Activated CD4-positive, alpha-beta memory T cell treated with anti-CD3 and anti-CD28 coated beads for 36 hours (primary cell): ENCODE data around the gene ARHGEF33. TPM values are rescaled to one million over a fixed set of nuclear protein-coding genes. Genes with fewer than 3 reads are reported as not detected.

Source experiments
- CTCF ChIA-PET: fragments of 350-600 bp; sonication (Branson Sonifier 250); formaldehyde crosslinking; loops from one replicate; lab custom pipeline; 2021; ENCODE audit warnings: antibody characterized with exemption, inconsistent platforms; lab: Charles Lee
- POLR2A ChIA-PET: fragments of 350-600 bp; sonication (Branson Sonifier 250); formaldehyde crosslinking; loops from one replicate; lab custom pipeline; 2021; ENCODE audit warnings: antibody characterized with exemption; lab: Charles Lee
- DNase-seq: peaks from one replicate; pipeline ENCODE4 v3.0.0-alpha.2; 2020
- H3K27ac Mint-ChIP-seq: one replicate; pipeline ENCODE4 v1.8.0; 2021; ENCODE audit warnings: mixed read lengths
- H3K27me3 Mint-ChIP-seq: one replicate; pipeline ENCODE4 v1.8.0; 2021; ENCODE audit warnings: mixed read lengths
- H3K36me3 Mint-ChIP-seq: one replicate; pipeline ENCODE4 v1.8.0; 2021; ENCODE audit warnings: mixed read lengths
- H3K4me1 Mint-ChIP-seq: one replicate; pipeline ENCODE4 v1.8.0; 2021; ENCODE audit warnings: low read depth, mixed read lengths
- H3K4me3 Mint-ChIP-seq: one replicate; pipeline ENCODE4 v1.8.0; 2021; ENCODE audit warnings: mild to moderate bottlenecking, mixed read lengths
- H3K9me3 Mint-ChIP-seq: one replicate; pipeline ENCODE4 v1.8.0; 2021; ENCODE audit warnings: mixed read lengths
- intact Hi-C: fragments of 100-400 bp; cut with micrococcal nuclease; formaldehyde crosslinking; loops from one replicate; pipeline ENCODE4 v1.15.1; 2023
- total RNA-seq, 2 experiments: library from RNA; stranded (reverse); gene quantifications; one replicate each; pipeline ENCODE4 v1.2.3, GENCODE V29; 2021

ARHGEF33 gene
- total RNA-seq, 2 experiments from 2014 or later: 0.34 to 0.38 TPM

DNA sequence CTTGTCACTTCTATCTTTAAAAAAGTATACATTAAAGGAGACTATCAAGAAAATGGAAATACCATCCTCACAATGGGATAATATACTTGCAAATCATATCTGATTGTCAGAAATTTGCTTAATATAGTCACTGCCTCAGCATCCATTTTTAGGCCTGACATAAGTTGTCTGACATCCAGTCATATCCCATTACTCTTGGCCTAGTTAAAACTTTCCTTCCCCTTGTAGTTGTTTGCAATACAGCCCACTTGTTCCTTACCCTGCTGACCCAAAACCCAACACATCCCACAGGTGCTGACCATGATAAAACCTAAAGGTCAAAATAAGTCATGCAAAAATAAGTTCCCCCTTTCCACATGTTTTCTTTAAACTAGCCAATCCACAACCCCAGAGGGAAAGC is 3.6 kb upstream of the ARHGEF33 start:
- Mint-ChIP-seq H3K36me3 (peaks cover 1% of the 10 kb centered on the region), H3K27me3 (no peaks in the 10 kb centered on the region)
- POLR2A ChIA-PET: no interaction called here

DNA sequence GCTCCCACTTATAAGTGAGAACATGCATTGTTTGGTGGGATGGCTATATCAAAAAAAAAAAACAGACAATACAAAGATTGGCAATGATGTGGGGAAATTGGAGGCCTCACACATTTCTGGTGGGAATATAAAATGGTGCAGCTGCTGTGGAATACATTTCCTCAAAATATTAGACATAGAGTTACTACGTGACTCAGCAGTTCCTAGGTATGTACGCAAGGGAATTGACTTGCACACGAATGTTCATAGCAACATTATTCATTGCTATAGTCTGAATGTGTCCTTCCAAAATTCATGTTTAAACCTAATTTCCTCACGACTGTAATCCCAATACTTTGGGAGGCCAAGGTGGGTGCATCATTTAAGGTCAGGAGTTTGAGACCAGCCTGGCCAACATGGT is 2.3 kb upstream of the ARHGEF33 start:
- CTCF ChIA-PET: interaction anchor here (2.0 kb wide), 1 partner anchor 60 kb away, joined by 4 read pairs; no protein-coding TSS in a partner anchor
- Mint-ChIP-seq H3K4me3 (no peak overlapping the region), H3K4me1 (no peaks in the 10 kb centered on the region), H3K36me3 (peaks cover 1% of the 10 kb centered on the region), H3K9me3 (no peaks in the 10 kb centered on the region), H3K27me3 (no peaks in the 10 kb centered on the region), H3K27ac (no peak overlapping the region)
- POLR2A ChIA-PET: no interaction called here
- no peak for DNase-seq
- intact Hi-C loops: no loop called here

More for the DNA sequence above, 3.6 kb upstream of the ARHGEF33 start:
- CTCF ChIA-PET: interaction anchor here (2.0 kb wide), 1 partner anchor 62 kb away, joined by 4 read pairs; no protein-coding TSS in a partner anchor
- Mint-ChIP-seq H3K9me3 (no peaks in the 10 kb centered on the region), H3K4me1 (no peaks in the 10 kb centered on the region), H3K27ac (no peak overlapping the region), H3K4me3 (no peak overlapping the region)
- intact Hi-C loops: no loop called here
- DNase-seq: no peak

DNA sequence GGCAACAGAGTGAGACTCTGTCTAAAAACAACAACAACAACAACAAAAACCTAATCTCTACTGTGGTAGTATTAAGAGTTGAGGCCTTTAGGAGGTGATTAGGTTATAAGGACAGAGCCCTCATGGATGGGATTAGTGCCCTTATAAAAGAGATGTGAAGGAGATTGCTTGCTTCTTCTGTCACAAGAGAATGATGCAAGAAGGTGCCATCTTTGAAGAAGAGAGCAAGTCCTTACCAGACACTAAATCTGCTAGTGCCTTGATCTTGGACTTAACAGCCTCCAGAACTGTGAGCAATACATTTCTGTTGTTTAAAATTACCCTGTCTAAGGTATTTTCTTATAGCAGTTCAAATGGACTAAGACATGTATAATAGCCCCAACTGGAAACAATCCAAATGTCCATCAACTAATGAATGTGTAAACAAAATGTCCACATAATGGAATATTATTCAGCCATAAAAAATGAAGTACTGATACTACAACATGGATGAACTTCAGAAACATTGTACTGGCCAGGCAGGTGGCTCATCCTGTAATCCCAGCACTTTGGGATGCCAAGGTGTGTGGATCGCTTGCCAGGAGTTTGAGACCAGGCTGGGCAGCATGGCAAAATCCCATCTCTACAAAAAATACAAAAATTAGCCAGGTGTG is 1.6 kb upstream of the ARHGEF33 start:
- Mint-ChIP-seq H3K27ac (no peak overlapping the region), H3K27me3 (no peaks in the 10 kb centered on the region)
- CTCF ChIA-PET: no interaction called here

DNA sequence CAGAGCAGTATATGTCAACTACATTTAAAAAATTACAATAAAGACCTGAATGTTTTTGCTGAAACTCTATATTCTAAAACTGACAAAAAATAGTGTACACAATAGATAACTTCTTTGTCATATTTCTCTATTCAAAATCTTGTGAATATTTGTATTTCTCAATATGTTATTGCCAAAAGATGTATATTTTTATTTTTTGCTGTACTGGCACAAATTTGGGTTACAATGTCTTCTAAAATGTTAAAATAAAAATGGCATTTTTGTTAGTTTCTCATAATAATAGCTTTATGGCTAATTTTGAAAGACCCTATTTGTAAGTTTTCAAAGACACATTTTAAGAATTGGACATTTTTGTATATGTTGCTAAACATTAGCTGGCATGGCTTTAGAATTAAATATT is 630 bp upstream of the ARHGEF33 start:
- Mint-ChIP-seq H3K9me3 (no peaks in the 10 kb centered on the region), H3K4me1 (peaks cover 4% of the 10 kb centered on the region), H3K27ac (no peak overlapping the region), H3K36me3 (peaks cover 1% of the 10 kb centered on the region), H3K27me3 (no peaks in the 10 kb centered on the region), H3K4me3 (no peak overlapping the region)
- CTCF ChIA-PET: interaction anchor here (0.6 kb wide), 1 partner anchor 353 kb away, joined by 3 read pairs; no protein-coding TSS in a partner anchor
- intact Hi-C loops: no loop called here
- DNase-seq: no peak
- POLR2A ChIA-PET: no interaction called here

More for the DNA sequence above, 1.6 kb upstream of the ARHGEF33 start:
- intact Hi-C loops: no loop called here
- Mint-ChIP-seq H3K9me3 (no peaks in the 10 kb centered on the region), H3K36me3 (peaks cover 1% of the 10 kb centered on the region), H3K4me1 (peaks cover 4% of the 10 kb centered on the region), H3K4me3 (no peak overlapping the region)
- POLR2A ChIA-PET: no interaction called here
- no peak for DNase-seq

DNA sequence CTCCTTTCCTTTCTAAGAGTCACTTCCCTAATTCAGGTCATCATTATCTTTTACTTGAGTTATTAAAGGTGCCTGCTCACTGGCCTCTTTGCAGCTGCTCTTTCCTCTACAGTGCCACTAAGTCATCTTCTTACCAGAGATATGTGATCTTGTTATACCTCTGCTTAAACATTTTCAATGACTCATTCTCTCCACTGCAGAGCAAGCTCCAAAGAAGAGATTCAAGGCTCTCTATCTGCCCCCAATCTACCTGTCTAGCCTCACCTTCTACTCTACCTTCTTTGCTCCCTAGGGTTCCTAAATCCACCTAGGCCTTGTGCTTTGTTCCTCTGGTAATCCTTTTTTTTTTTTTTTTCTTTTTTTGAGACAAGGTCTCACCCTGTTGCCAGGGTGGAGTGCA is 3.1 kb downstream of the ARHGEF33 start:
- no peak overlapping the region for H3K27ac Mint-ChIP-seq
- no peaks in the 10 kb centered on the region for H3K9me3 Mint-ChIP-seq
- H3K4me3 Mint-ChIP-seq: no peak overlapping the region
- H3K36me3 Mint-ChIP-seq: no peaks in the 10 kb centered on the region
- ChIA-PET CTCF (interaction anchor here (1.5 kb wide), 1 partner anchor 54 kb away, joined by 3 read pairs; no protein-coding TSS in a partner anchor), POLR2A (no interaction called here)
- H3K27me3 Mint-ChIP-seq: no peaks in the 10 kb centered on the region
- DNase-seq: no peak
- intact Hi-C loops: no loop called here
- H3K4me1 Mint-ChIP-seq: peaks cover 4% of the 10 kb centered on the region

DNA sequence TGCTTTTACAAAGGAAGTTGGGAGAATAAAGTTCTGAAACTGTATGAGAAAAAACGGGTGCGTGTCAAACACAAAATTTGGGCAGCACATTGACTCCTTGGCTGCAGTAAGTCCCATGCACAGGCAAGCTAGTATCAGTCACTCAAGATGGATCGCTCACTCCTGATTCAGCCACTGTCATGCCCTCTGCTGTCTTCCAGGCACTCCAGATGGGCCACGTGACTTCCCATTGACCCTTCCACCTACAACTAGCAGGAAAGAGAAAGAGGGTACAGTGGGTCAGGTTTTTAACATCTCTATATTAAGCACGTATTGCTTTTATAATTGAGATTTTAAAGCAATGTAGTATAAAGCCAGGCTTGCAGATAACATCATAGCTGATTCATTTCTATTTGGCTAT is 8.6 kb downstream of the ARHGEF33 start:
- ChIA-PET CTCF (interaction anchor here (1.0 kb wide), 1 partner anchor 49 kb away, joined by 3 read pairs; no protein-coding TSS in a partner anchor), POLR2A (interaction anchor here (0.6 kb wide), 1 partner anchor 56 kb away, joined by 3 read pairs; no protein-coding TSS in a partner anchor)
- H3K27ac Mint-ChIP-seq: no peak overlapping the region
- H3K4me1 Mint-ChIP-seq: no peaks in the 10 kb centered on the region
- intact Hi-C loops: no loop called here
- no peak overlapping the region for H3K4me3 Mint-ChIP-seq
- H3K9me3 Mint-ChIP-seq: no peaks in the 10 kb centered on the region
- H3K36me3 Mint-ChIP-seq: no peaks in the 10 kb centered on the region
- H3K27me3 Mint-ChIP-seq: no peaks in the 10 kb centered on the region
- DNase-seq: no peak

DNA sequence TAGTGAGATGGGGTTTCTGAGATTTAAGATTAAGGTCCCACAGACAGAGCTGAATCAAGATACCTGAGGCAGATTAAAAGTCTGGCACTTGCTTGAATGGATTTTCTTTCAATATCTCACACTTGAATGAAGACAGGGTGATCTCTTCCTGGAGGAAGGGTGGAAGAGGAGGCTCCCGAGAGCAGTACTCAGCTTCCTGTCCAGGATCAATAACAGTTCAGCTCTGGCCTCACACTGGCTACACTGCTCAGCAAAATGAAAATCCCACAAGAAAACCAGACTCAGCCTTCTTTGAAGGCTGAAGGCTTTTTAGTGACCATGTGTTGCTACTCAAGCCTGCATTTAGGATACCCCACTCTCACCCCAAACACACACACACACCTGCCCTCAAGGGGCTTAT is 11.1 kb downstream of the ARHGEF33 start:
- Mint-ChIP-seq H3K36me3 (no peaks in the 10 kb centered on the region), H3K9me3 (no peaks in the 10 kb centered on the region), H3K27me3 (no peaks in the 10 kb centered on the region), H3K4me1 (no peaks in the 10 kb centered on the region), H3K4me3 (no peak overlapping the region), H3K27ac (no peak overlapping the region)
- ChIA-PET CTCF (no interaction called here), POLR2A (no interaction called here)
- no peak for DNase-seq
- intact Hi-C loops: no loop called here

DNA sequence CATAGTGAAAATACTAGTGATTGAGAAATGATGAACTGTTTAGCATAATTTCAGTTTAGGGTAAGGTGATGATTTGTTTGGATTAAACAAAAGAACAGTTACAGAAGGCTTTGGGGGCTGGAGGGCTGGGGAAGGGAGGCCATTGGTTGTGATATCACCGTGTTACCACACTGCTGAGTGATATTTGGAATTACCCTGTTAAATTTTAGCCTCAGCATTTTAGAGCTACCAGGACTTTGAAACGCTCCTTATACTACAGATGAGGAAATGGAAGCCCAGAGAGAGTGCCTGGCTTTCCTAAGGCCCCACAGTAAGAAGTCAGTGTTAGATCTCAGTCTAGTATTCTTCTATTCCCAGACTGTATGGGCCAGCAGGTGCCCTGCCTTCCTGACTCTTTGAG is 15.6 kb downstream of the ARHGEF33 start:
- Mint-ChIP-seq H3K27ac (no peak overlapping the region), H3K27me3 (no peaks in the 10 kb centered on the region), H3K36me3 (no peaks in the 10 kb centered on the region), H3K4me1 (peaks cover 15% of the 10 kb centered on the region), H3K9me3 (no peaks in the 10 kb centered on the region), H3K4me3 (no peak overlapping the region)
- DNase-seq: no peak
- ChIA-PET POLR2A (no interaction called here), CTCF (no interaction called here)
- intact Hi-C loops: no loop called here

DNA sequence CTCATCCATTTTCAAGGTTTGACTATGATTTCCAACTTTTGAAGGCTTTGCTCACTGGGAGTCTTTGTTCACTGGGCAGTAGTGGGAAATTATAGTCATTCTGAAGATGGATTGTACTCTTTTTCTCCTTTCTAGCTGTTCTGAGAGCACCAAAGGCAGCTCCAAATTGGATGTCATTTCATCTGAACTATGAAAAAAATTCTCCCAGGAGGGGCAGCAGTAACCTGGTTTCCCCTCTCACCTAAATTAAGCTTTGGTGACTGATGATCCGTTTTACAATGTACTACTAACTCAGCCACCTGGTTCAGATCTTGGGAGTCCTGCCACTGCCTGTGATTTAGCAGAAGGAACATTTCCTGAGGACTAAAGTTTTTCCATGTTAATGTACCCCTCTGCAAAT is 17.6 kb downstream of the ARHGEF33 start:
- Mint-ChIP-seq H3K27me3 (no peaks in the 10 kb centered on the region), H3K4me3 (no peak overlapping the region), H3K9me3 (no peaks in the 10 kb centered on the region), H3K36me3 (no peaks in the 10 kb centered on the region), H3K4me1 (peaks cover 15% of the 10 kb centered on the region), H3K27ac (no peak overlapping the region)
- intact Hi-C loops: no loop called here
- CTCF ChIA-PET: no interaction called here
- DNase-seq: no peak
- POLR2A ChIA-PET: no interaction called here

DNA sequence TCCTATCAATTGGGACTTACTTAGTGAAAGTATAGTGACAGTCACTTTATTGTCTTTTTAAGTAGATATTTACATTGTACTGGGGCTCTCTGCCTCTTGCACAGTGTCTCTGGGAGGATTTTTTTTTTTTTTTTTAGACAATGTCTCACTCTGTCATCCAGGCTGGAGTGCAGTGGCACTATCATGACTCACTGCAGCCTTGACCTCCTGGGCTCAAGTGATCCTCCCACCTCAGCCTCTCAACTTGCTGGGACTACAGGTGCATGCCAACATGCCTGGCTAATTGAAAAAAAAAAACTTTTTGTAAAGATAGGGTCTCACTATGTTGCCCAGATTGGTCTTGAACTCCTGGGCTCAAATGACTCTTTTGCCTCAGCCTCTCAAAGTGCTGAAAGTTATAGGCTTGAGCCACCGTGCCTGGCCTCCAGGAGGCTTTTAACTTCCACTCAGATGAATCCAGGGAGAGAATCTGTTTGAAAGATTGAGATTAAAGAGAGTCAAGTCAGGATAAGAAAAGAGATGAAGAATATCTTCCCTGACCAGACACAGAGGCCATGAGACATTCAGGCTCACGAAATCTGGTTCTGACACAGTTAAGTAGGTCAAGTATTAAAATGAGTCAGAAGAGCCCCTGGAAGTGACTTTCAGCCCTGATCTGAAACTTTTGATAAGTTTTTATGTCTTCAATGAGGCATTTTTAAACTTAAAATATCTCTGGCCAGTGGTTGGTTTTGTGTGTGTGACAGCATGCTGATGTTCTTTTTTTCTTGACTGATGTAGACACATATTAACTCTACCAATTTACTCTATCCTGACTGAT is 18.3 kb downstream of the ARHGEF33 start:
- DNase-seq: peak; percentile 30
- Mint-ChIP-seq H3K4me3 (no peak overlapping the region), H3K36me3 (no peaks in the 10 kb centered on the region), H3K4me1 (peaks cover 15% of the 10 kb centered on the region), H3K27ac (peak overlapping the region; percentile 35), H3K27me3 (no peaks in the 10 kb centered on the region), H3K9me3 (no peaks in the 10 kb centered on the region)
- intact Hi-C loops: loop anchor here (1.0 to 2.0 kb wide), 2 partner anchors 45 to 605 kb away; no protein-coding TSS in a partner anchor
- POLR2A ChIA-PET: no interaction called here
- CTCF ChIA-PET: no interaction called here

DNA sequence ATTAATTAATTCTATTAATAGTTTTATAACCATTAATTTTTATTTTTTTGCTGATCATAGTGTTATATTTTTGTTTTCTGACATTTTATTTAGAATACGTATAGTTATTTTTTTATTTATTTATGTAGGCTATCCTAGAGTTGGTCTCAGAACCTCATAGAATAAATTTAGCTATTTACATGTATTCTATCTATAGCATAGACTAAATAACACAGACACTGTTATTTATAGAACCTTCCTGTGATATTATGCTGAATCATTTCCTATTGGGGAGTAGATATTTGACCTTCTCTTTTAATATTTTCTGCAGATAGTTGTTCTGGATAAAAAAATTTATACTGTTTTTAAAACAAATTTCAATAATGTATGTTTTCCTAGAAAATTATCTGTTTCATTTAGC is 20.2 kb downstream of the ARHGEF33 start:
- CTCF ChIA-PET: interaction anchor here (1.0 kb wide), 1 partner anchor 38 kb away, joined by 3 read pairs; no protein-coding TSS in a partner anchor

DNA sequence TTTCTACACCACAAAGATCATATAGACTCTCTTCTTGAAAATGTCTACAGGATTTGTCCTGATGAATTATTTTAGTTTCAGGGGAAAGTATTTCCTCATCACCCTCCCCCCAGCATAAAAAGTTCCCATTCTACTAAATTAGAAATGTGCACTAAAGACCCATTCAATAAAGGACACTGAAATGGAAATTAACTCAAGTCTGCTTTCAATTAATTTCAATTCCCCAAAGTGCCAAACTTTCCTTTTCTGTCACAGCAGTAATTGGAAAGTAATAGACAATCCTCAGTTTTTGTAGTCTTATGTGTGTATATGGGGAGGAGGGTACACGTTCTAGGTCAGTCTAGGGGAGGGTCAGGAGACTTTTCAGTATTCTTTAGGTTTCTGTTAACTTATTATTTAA is 21.5 kb downstream of the ARHGEF33 start:
- CTCF ChIA-PET: no interaction called here
- DNase-seq: no peak
- Mint-ChIP-seq H3K9me3 (no peaks in the 10 kb centered on the region), H3K27ac (no peak overlapping the region), H3K4me1 (peaks cover 15% of the 10 kb centered on the region), H3K4me3 (no peak overlapping the region), H3K27me3 (no peaks in the 10 kb centered on the region), H3K36me3 (no peaks in the 10 kb centered on the region)
- intact Hi-C loops: no loop called here
- POLR2A ChIA-PET: no interaction called here

More for the DNA sequence above, 20.2 kb downstream of the ARHGEF33 start:
- H3K4me3 Mint-ChIP-seq: no peak overlapping the region
- no peak overlapping the region for H3K27ac Mint-ChIP-seq
- DNase-seq: no peak
- POLR2A ChIA-PET: interaction anchor here (0.6 kb wide), 1 partner anchor 1383 kb away, joined by 4 read pairs; no protein-coding TSS in a partner anchor
- peaks cover 15% of the 10 kb centered on the region for H3K4me1 Mint-ChIP-seq
- H3K9me3 Mint-ChIP-seq: no peaks in the 10 kb centered on the region
- H3K27me3 Mint-ChIP-seq: no peaks in the 10 kb centered on the region
- no peaks in the 10 kb centered on the region for H3K36me3 Mint-ChIP-seq
- intact Hi-C loops: loop anchor here (2.0 kb wide), 1 partner anchor 603 kb away; no protein-coding TSS in a partner anchor
